ENCODE data around the gene HOOK2. TPM values are rescaled to one million over a fixed set of nuclear protein-coding genes. Genes with fewer than 3 reads are reported as not detected.

Gene HOOK2
- total and polyA plus RNA-seq, 2 of the 13 experiments (the other 11 are each of a cell fraction or from before 2014, with no cell fraction given), result 9.2 to 12.9 TPM

GRCh38 chr19:12792051-12792852 is 16.9 kb upstream of the HOOK2 start (continued):
- TF ChIP-seq HNRNPK (IDR thresholded peaks at IDR 0.05; ENCODE audit: low read depth, low read length, poor library complexity, severe bottlenecking) (no peak), ZNF644 (CRISPR knock-in tag; IDR thresholded peaks at IDR 0.05; ENCODE audit: low read depth) (no peak), SUZ12 (IDR thresholded peaks at IDR 0.05; ENCODE audit: low read depth, low read length) (no peak), GFI1 (CRISPR knock-in tag; IDR thresholded peaks at IDR 0.05; ENCODE audit: borderline replicate concordance) (peak; percentile 32; the same call in 1 of the 2 replicates), HES4 (CRISPR knock-in tag; IDR thresholded peaks at IDR 0.05; ENCODE audit: borderline replicate concordance) (peak; percentile 59; the same call in 1 of the 2 replicates), FOXJ3 (CRISPR knock-in tag; IDR thresholded peaks at IDR 0.05; ENCODE audit: borderline replicate concordance) (0 out of 2 replicates have a peak, but pooled peaks have one; percentile 14), RARA (CRISPR knock-in tag; IDR thresholded peaks at IDR 0.05) (peak; percentile 69), ZNF367 (CRISPR knock-in tag; IDR thresholded peaks at IDR 0.05; ENCODE audit: borderline replicate concordance) (peak; percentile 60; the same call in 1 of the 2 replicates), ARHGAP35 (CRISPR knock-in tag; IDR thresholded peaks at IDR 0.05; ENCODE audit: borderline replicate concordance) (peak; percentile 36; the same call in 1 of the 2 replicates), AGO1 (IDR thresholded peaks at IDR 0.05; ENCODE audit: low read depth, low read length, poor library complexity, severe bottlenecking) (no peak), MAFG (CRISPR knock-in tag; IDR thresholded peaks at IDR 0.05) (no peak), ZNF354B (CRISPR knock-in tag; IDR thresholded peaks at IDR 0.05) (0 out of 2 replicates have a peak, but pooled peaks have one; percentile 43), ZNF605 (CRISPR knock-in tag; IDR thresholded peaks at IDR 0.05) (peak; percentile 34; the same call in 1 of the 2 replicates), POLR2AphosphoS2 (IDR thresholded peaks at IDR 0.05; ENCODE audit: low read depth, low read length) (no peak), MYPOP (CRISPR knock-in tag; IDR thresholded peaks at IDR 0.05) (peak; percentile 71; the same call in 1 of the 2 replicates), AHDC1 (CRISPR knock-in tag; IDR thresholded peaks at IDR 0.05; ENCODE audit: borderline replicate concordance) (no peak), ZNF446 (CRISPR knock-in tag; IDR thresholded peaks at IDR 0.05) (peak; percentile 85), HNRNPH1 (optimal IDR thresholded peaks at IDR 0.05; ENCODE audit: low read depth, low read length) (no peak), ARNT (IDR thresholded peaks at IDR 0.05) (no peak), RELA (CRISPR knock-in tag; IDR thresholded peaks at IDR 0.05) (0 out of 2 replicates have a peak, but pooled peaks have one; percentile 47), FOSL2 (CRISPR knock-in tag; IDR thresholded peaks at IDR 0.05) (peak; percentile 39; the same call in 1 of the 2 replicates), EZH2 (conservative IDR thresholded peaks at IDR 0.05; ENCODE audit: low read depth, low read length) (no peak), MXD3 (CRISPR knock-in tag; IDR thresholded peaks at IDR 0.05) (peak; percentile 54; the same call in 1 of the 2 replicates)

Measured in HepG2 (cell line).